Right ventricle myocardium superior (tissue), 1 donor: Measurements from ENCODE around the gene PSMC1. TPM values are rescaled to one million over a fixed set of nuclear protein-coding genes. Genes with fewer than 3 reads are reported as not detected.
A peak's percentile ranks its signal among the peaks of the same experiment; 100 is the strongest.
"Not testable (repeated sequence)": the region's sequence is repeated elsewhere in the genome, so short reads cannot be mapped to it uniquely, and the experiment has no call there.

Source experiments
- ATAC-seq: fragments of 200-7000 bp; cut with Tn5 transposase; one replicate; pipeline ENCODE4 v1.9.1; 2020; ENCODE audit warnings: mild to moderate bottlenecking; ENCODE audit not compliant: poor library complexity
- DNase-seq: peaks from one replicate; pipeline ENCODE4 v3.0.0-alpha.2; 2020
- intact Hi-C: fragments of 100-400 bp; cut with DNase I; formaldehyde crosslinking; loops from one replicate; pipeline ENCODE4 v1.11.2; 2022
- long read RNA-seq: library from polyadenylated mRNA; unstranded; transcript quantifications from one replicate; pipeline ENCODE4 v2.0.0, GENCODE V29; 2021
- total RNA-seq: library from RNA; stranded (reverse); fragmentation: NEBNext Ultra II Directional; extraction: Animal tissue kit (Norgen Biotek cat#: 25700); gene quantifications from one replicate; pipeline ENCODE4 v1.2.1, GENCODE V29; 2021
- donor health status: DM: no; HTN: yes; CAD: no; lungs with severe emphysema.

The PSMC1 gene
- 132 TPM for total RNA-seq
- long read RNA-seq, full-length matches to known transcripts = 261 of 274 reads
- long read RNA-seq, partial matches to known transcripts = 10 of 274 reads
- long read RNA-seq, other reads (novel, unspliced or antisense) = 3 of 274 reads

GRCh38 chr14:90256354-90257131, at the start of gene PSMC1:
Gene PSMC1, plus strand, starts transcription at chr14:90256553. Its CDS starts 45 bp downstream, at chr14:90256598.
- intact Hi-C loops = no loop called here
- ATAC-seq (peak; percentile 99), DNase-seq (peak; percentile 93)

- ATAC-seq (peak; percentile 90), DNase-seq (no peak)
- intact Hi-C loops = no loop called here
Observed at GRCh38 chr14:90213099-90213748, 43.1 kb upstream of the PSMC1 start.

- intact Hi-C loops = no loop called here
Observed at GRCh38 chr14:90228478-90228877, 27.9 kb upstream of the PSMC1 start.

GRCh38 chr14:90229942-90230341, 26.4 kb upstream of the PSMC1 start:
- intact Hi-C loops, DNase-seq: not testable (repeated sequence)

More at GRCh38 chr14:90228478-90228877, 27.9 kb upstream of the PSMC1 start:
- DNase-seq (no peak), ATAC-seq (no peak)

GRCh38 chr14:90235179-90235976, 21.0 kb upstream of the PSMC1 start:
- ATAC-seq (peak; percentile 90), DNase-seq (peak; percentile 79)
- intact Hi-C loops = loop anchor here (2.0 kb wide), 1 partner anchor 263 kb away; no protein-coding TSS in a partner anchor

More at GRCh38 chr14:90229942-90230341, 26.4 kb upstream of the PSMC1 start:
- ATAC-seq = not testable (repeated sequence)

GRCh38 chr14:90239139-90239538, 17.2 kb upstream of the PSMC1 start:
- DNase-seq = no peak
- no peak for ATAC-seq
- intact Hi-C loops = no loop called here

DNA sequence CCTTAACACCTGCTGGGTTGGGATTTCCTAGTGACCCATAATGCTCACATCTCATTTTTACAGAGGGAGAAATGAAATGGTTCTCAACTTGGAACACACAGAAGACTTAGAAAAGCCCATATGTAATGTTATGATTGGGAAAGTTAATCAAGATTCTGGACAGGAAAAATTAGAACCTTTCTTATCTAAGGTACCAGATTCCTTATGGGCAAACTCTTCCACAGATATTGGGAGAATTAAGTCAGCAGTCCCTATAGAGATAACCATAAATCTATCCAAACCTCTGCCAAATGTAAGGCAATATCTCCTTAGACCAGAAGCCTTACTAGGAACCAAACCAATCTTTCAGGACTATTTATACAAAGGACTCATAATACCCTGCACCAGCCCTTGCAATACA, 13.9 kb upstream of the PSMC1 start:
- DNase-seq (no peak), ATAC-seq (no peak)
- intact Hi-C loops = no loop called here

DNA sequence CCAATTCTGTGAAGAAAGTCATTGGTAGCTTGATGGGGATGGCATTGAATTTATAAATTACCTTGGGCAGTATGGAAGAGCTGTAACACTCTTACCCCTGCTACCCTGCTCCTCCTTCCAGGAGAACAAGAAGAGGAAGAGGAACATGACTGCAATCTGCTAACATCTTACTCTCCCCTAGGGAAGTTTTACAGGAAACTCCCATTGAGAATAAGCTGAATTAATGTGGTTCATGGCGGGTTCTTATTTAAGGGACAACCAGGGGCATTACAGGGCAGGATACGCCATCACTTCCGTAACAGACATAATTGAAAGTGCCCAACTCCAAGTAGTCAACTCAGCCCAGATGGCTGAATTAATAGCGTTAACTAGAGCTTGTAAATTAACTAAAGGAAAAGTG, 9.4 kb upstream of the PSMC1 start:
- ATAC-seq = no peak
- intact Hi-C loops = no loop called here
- no peak for DNase-seq

DNA sequence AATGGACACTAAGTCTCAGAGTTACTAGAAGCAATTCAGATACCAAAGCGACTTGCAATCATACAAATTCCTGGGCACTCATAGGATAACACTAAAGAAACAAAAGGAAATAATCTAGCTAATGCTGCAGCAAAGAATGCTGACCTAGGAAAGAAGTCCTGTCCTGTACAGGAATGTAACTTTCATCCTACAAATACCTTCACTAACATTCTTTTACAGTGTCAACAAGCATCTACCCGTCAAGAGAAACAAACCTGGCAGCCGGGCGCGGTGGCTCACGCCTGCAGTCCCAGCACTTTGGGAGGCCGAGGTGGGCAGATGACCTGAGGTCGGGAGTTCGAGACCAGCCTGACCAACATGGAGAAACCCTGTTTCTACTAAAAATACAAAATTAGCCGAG, 8.9 kb upstream of the PSMC1 start:
- ATAC-seq, DNase-seq, intact Hi-C loops: not testable (repeated sequence)

- intact Hi-C loops = no loop called here
- ATAC-seq (no peak), DNase-seq (no peak)
Observed at GRCh38 chr14:90248594-90248993, 7.8 kb upstream of the PSMC1 start.

GRCh38 chr14:90253826-90254225, 2.5 kb upstream of the PSMC1 start:
- intact Hi-C loops = no loop called here
- DNase-seq (no peak), ATAC-seq (no peak)

DNA sequence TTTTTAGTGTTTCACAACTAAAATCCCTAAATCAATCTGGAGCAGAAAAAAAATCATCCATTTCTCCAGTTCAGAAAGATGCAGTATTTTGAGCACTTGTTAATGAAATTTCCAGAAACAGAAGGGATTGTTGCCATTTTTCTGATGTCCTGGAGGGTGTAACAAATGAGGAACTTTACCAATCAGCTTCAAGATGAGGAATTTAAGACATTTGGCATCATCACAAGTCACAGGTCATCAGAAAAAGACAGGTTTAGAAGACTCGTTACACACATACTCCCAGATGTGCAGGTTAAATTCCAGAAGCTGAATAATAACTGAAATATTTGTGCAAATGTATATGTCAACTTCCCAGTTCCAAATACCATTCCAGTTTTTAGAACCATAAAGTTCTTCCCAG, 482 bp upstream of the PSMC1 start:
- intact Hi-C loops = no loop called here
- DNase-seq (no peak), ATAC-seq (no peak)

- DNase-seq (no peak), ATAC-seq (no peak)
- intact Hi-C loops = no loop called here
Observed at GRCh38 chr14:90263748-90264449, 7.5 kb downstream of the PSMC1 start.

DNA sequence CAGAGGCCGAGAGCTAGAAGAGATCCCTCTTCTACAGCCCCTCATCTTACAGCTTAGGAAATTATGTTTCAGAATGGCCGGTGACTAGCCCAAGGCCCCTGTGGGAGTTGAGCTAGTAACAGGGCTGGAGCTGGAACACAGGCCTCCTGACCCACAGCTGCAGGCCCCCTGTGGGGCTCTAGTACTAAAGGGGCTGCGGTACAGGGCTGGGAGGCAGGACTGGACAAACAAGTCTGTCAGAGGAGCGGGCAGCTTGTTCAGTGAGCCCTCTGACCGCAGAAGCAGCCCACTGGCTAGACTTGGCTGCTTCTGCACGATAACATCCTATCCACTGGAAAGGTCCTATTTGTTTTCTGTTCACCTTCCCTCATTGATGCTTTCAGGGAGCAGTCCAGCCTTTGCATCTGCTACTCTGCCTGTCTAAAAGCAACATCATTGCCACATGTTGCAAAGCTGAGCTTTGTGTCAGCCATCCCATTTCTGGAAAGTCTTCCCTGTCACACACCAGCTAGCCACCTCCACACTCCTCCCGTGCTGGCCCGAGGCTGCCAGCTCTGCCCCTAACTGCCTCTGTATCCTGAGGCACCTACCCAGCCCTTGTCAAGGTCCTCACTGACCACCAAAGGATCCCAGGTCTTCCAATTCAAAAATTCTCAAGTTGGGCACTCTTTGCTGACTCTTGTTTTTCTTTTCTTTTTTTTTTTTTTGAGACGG, 10.2 kb downstream of the PSMC1 start:
- intact Hi-C loops = no loop called here
- DNase-seq (no peak), ATAC-seq (no peak)

- ATAC-seq = no peak
- DNase-seq = no peak
- intact Hi-C loops = no loop called here
Observed at GRCh38 chr14:90268420-90268819, 12.1 kb downstream of the PSMC1 start.

- intact Hi-C loops = no loop called here
- no peak for ATAC-seq
- no peak for DNase-seq
Observed at GRCh38 chr14:90272523-90272922, 16.2 kb downstream of the PSMC1 start.

- DNase-seq = no peak
- ATAC-seq = no peak
- intact Hi-C loops = no loop called here
Observed at GRCh38 chr14:90273532-90273931, 17.2 kb downstream of the PSMC1 start.

DNA sequence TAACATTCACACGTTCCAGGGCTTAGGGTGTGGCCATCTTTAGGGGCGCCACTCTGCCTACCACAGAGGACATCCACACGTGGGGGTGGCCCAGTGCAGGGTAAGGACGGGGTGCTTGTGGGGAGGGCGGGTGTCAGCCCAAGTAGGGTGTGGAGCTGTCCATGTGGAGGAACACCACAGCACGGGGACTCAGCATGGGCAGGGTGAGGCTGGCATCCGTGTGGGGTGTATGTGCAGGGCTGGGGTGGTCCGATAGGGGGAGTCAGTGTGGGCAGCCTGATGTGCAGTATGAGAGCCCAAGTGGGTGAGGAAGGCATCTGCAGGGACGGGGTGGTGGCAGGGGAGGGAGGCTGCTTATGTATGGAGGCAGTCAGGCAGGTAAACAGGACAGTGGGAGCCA, 17.7 kb downstream of the PSMC1 start:
- intact Hi-C loops = no loop called here
- peak; percentile 3 for ATAC-seq

More for the DNA sequence above, 17.7 kb downstream of the PSMC1 start:
- no peak for DNase-seq
